ENCODE results near the gene OR2T5.
"Not testable (repeated sequence)": the region's sequence is repeated elsewhere in the genome, so short reads cannot be mapped to it uniquely, and the experiment has no call there.

OR2T5 gene

DNA sequence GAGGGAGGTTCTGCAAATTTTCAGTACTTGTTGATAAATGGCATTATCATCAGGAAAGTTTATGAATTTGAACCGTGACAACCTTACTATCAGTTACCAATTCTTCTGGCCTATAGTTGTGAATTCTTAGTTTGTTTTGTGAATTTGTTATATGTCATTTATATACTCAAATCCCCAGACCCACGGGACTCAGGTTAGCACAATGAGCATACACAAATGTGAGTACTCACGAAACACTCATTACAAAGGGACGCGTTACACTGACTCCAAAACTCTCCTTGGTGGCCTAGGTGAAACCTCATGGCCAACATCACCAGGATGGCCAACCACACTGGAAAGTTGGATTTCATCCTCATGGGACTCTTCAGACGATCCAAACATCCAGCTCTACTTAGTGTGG lies at the start of gene OR2T5:
Gene OR2T5, plus strand, starts transcription at position 301 of the 400 bp plus-strand sequence. Its CDS starts 0 bp downstream, at position 301.
- not testable (repeated sequence) for DNase-seq (ENCODE audit: low spot score)

- not testable (repeated sequence) for DNase-seq (ENCODE audit: low spot score)
Measured at GRCh38 chr1:248438668-248439067, 49.7 kb upstream of the OR2T5 start.

GRCh38 chr1:248439283-248439682 lies 49.1 kb upstream of the OR2T5 start:
- not testable (repeated sequence) for DNase-seq (ENCODE audit: low spot score)

GRCh38 chr1:248442500-248443277 lies 45.7 kb upstream of the OR2T5 start:
- not testable (repeated sequence) for DNase-seq (ENCODE audit: low spot score)

GRCh38 chr1:248444603-248445002 lies 43.8 kb upstream of the OR2T5 start:
- DNase-seq (ENCODE audit: low spot score), result not testable (repeated sequence)

GRCh38 chr1:248445399-248445798 lies 43.0 kb upstream of the OR2T5 start, which contains the start of gene OR2T2:
TSS of gene OR2T2 (plus strand) at chr1:248445637. CDS start at chr1:248452798, 7,161 bp downstream.
- not testable (repeated sequence) for DNase-seq (ENCODE audit: low spot score)

DNA sequence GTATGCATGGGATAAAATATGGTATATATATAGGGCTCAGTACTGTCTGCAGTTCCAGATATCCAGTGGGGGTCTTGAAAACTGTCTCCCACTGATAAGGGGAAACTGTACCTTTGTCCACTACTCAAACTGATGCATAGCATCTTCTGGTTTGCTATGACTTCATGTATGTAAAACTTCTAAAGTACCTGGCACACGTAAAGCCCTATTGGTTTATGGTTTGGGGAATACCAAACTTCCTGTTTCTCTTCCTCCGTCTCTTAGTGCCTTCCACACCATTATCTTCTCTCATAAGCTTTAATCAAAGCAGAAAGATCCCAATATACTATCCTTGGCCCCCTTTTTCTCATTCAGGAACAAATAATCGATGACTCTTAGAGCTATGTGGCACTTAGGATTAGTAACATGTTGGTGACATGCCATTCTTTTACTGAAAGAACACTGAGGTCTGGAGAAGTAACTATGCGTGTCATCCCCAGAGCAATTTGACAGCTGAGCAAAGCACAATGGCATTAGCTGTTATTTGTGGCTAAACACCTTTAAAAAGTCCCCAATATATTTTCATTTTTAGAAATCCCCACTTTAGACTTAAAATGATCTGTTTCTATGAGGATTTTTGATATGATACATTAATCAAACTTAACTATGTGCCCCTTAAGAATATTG lies 39.8 kb upstream of the OR2T5 start:
- DNase-seq (ENCODE audit: low spot score), result not testable (repeated sequence)

GRCh38 chr1:248449821-248450465 lies 38.4 kb upstream of the OR2T5 start:
- not testable (repeated sequence) for DNase-seq (ENCODE audit: low spot score)

GRCh38 chr1:248450466-248451145 lies 37.8 kb upstream of the OR2T5 start:
- not testable (repeated sequence) for DNase-seq (ENCODE audit: low spot score)

- not testable (repeated sequence) for DNase-seq (ENCODE audit: low spot score)
Measured at GRCh38 chr1:248453619-248454018, 34.8 kb upstream of the OR2T5 start.

GRCh38 chr1:248455045-248455444 lies 33.3 kb upstream of the OR2T5 start:
- DNase-seq (ENCODE audit: low spot score), result not testable (repeated sequence)

DNA sequence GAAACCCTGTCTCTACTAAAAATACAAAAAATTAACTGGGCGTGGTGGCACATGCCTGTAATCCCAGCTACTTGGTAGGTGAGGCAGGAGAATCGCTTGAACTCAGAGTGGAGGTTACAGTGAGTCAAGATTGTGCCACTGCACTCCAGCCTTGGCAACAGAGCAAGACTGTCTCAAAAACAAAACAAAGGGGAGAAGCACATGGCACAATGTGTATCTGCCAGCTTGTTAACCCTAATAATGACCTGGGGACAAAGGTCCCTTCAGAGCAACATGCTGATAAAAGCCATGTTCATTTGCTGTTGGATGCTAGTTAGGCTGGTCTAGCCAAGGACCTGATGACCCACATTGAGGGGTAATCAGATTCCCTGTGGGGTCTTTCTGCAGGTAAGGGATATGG lies 31.8 kb upstream of the OR2T5 start:
- not testable (repeated sequence) for DNase-seq (ENCODE audit: low spot score)

- not testable (repeated sequence) for DNase-seq (ENCODE audit: low spot score)
Measured at GRCh38 chr1:248459117-248459516, 29.3 kb upstream of the OR2T5 start.

GRCh38 chr1:248471154-248471553 lies 17.2 kb upstream of the OR2T5 start:
- no peak for DNase-seq (ENCODE audit: low spot score)

GRCh38 chr1:248472111-248472510 lies 16.3 kb upstream of the OR2T5 start:
- DNase-seq (ENCODE audit: low spot score), result not testable (repeated sequence)

- DNase-seq (ENCODE audit: low spot score), result not testable (repeated sequence)
Measured at GRCh38 chr1:248473051-248473450, 15.3 kb upstream of the OR2T5 start, which contains the start of gene OR2T3. TSS of gene OR2T3 (plus strand) at chr1:248473351. CDS start at chr1:248473351, 0 bp downstream.

- not testable (repeated sequence) for DNase-seq (ENCODE audit: low spot score)
Measured at GRCh38 chr1:248475660-248476059, 12.7 kb upstream of the OR2T5 start.

- DNase-seq (ENCODE audit: low spot score), result not testable (repeated sequence)
Measured at GRCh38 chr1:248481686-248482579, 6.5 kb upstream of the OR2T5 start.

DNA sequence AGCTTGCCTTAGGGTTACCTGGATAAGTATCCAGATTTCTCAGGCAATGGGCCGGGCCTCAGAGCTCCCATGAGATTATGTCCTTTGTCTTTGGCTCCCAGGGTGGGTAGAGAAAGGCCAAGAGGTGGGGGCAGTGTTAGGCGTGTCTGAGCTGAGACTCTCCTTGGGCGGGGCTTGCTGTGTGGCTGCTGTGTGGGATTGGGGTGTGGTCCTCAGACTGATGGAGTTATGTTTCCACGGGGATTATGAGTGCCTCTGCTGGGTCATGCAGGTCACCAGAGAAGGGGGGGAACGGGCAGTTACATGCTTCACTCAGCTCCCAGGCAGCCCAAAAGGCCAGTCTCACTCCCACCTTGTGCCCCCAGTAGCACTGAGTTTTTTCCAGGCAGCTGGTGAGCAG lies 8.3 kb downstream of the OR2T5 start:
- DNase-seq (ENCODE audit: low spot score), result not testable (repeated sequence)

GRCh38 chr1:248500305-248501035 lies 12.1 kb downstream of the OR2T5 start:
- not testable (repeated sequence) for DNase-seq (ENCODE audit: low spot score)

Measured in AG20443 (cell line).